ENCODE data around the gene COMMD2.
A peak's percentile ranks its signal among the peaks of the same experiment; 100 is the strongest.

Gene COMMD2

GRCh38 chr3:149738876-149739275 lies 13.4 kb downstream of the COMMD2 start:
- DNase-seq (ENCODE audit: low spot score) = no peak
- TF ChIP-seq CTCF (IDR thresholded peaks at IDR 0.05; ENCODE audit: extremely low read depth, missing control alignments) = no peak

GRCh38 chr3:149736953-149737205 lies 15.4 kb downstream of the COMMD2 start:
- no peak for TF ChIP-seq CTCF (IDR thresholded peaks at IDR 0.05; ENCODE audit: extremely low read depth, missing control alignments)
- no peak for DNase-seq (ENCODE audit: low spot score)

GRCh38 chr3:149736175-149736952 lies 15.9 kb downstream of the COMMD2 start:
- DNase-seq (ENCODE audit: low spot score) = no peak
- TF ChIP-seq CTCF (IDR thresholded peaks at IDR 0.05; ENCODE audit: extremely low read depth, missing control alignments) = no peak

- no peak for DNase-seq (ENCODE audit: low spot score)
- TF ChIP-seq CTCF (IDR thresholded peaks at IDR 0.05; ENCODE audit: extremely low read depth, missing control alignments) = no peak
Observed at GRCh38 chr3:149732234-149732633, 20.1 kb downstream of the COMMD2 start.

- DNase-seq (ENCODE audit: low spot score) = no peak
- TF ChIP-seq CTCF (IDR thresholded peaks at IDR 0.05; ENCODE audit: extremely low read depth, missing control alignments) = no peak
Observed at GRCh38 chr3:149727656-149728055, 24.6 kb downstream of the COMMD2 start.

- peak; percentile 33 for DNase-seq (ENCODE audit: low spot score)
- TF ChIP-seq CTCF (IDR thresholded peaks at IDR 0.05; ENCODE audit: extremely low read depth, missing control alignments) = no peak
Observed at GRCh38 chr3:149726716-149727407, 25.4 kb downstream of the COMMD2 start.

GRCh38 chr3:149723781-149724180 lies 28.5 kb downstream of the COMMD2 start:
- DNase-seq (ENCODE audit: low spot score) = no peak
- TF ChIP-seq CTCF (IDR thresholded peaks at IDR 0.05; ENCODE audit: extremely low read depth, missing control alignments) = no peak
